GM12878 (cell line): ENCODE measurements around the gene CDC5L. TPM values are rescaled to one million over a fixed set of nuclear protein-coding genes. Genes with fewer than 3 reads are reported as not detected.

Experiments
- ATAC-seq: fragments of 200-7000 bp; cut with Tn5 transposase; 3 replicates; pipeline ENCODE4 v1.9.1; 2020; ENCODE audit warnings: mild to moderate bottlenecking, moderate library complexity
- BruUV-seq: library from RNA; stranded (reverse); fragments of 400-500 nt; replicated peaks from 2 replicates; lab custom pipeline; 2021; lab: Mats Ljungman, UMichigan
- CTCF ChIA-PET: fragments of 300-600 bp; sonication (Branson Sonifier 250); formaldehyde crosslinking; extraction: SDS; loops from one replicate; lab custom pipeline; 2021; ENCODE audit warnings: inconsistent platforms; lab: Yijun Ruan, JAX
- POLR2A ChIA-PET: fragments of 350-600 bp; formaldehyde crosslinking; extraction: SDS; loops from one replicate; lab custom pipeline; 2021; ENCODE audit warnings: inconsistent platforms; lab: Charles Lee
- RAD21 ChIA-PET: fragments of 300-600 bp; sonication (Branson Sonifier 250); formaldehyde crosslinking; loops from one replicate; lab custom pipeline; 2023; ENCODE audit warnings: antibody characterized with exemption; ENCODE audit not compliant: unreplicated experiment; lab: Charles Lee
- SMC1A ChIA-PET: fragments of 300-600 bp; sonication (Branson Sonifier 250); formaldehyde crosslinking; loops from one replicate; lab custom pipeline; 2023; ENCODE audit not compliant: unreplicated experiment, uncharacterized antibody; lab: Charles Lee
- DNase-seq: peaks from one replicate; pipeline ENCODE4 v3.0.0-alpha.2; 2011; ENCODE audit warnings: low read depth, low spot score
- FAIRE-seq: peaks from 3 replicates; lab custom pipeline; 2011; peaks lifted over from hg19 to GRCh38; lab: Jason Lieb, UNC
- H2AFZ ChIP-seq: 2 replicates; pipeline ENCODE4 v1.6.0; 2011; ENCODE audit warnings: low read depth, low read length, control low read depth; ENCODE audit not compliant: control insufficient read depth
- H3K27ac ChIP-seq: 2 replicates; pipeline ENCODE4 v1.5.1; 2011; ENCODE audit warnings: control low read depth; ENCODE audit not compliant: control insufficient read depth, insufficient read depth
- H3K27me3 ChIP-seq, 2 experiments: replicated peaks in 1 of 2; 2 replicates each; pipeline versions ENCODE4 v1.6.0 to v1.6.1; 2011; ENCODE audit warnings: low read length in 1 of 2; ENCODE audit not compliant: control insufficient read depth in 2 of 2, insufficient read depth in 2 of 2
- H3K36me3 ChIP-seq, 2 experiments: 2 replicates each; pipeline ENCODE4 v1.5.1; 2011; ENCODE audit warnings: low read length in 1 of 2; ENCODE audit not compliant: control insufficient read depth in 2 of 2, insufficient read depth in 2 of 2
- H3K4me1 ChIP-seq: 2 replicates; pipeline ENCODE4 v1.6.1; 2011; ENCODE audit warnings: mild to moderate bottlenecking, low read length, moderate library complexity, mixed read lengths; ENCODE audit not compliant: control insufficient read depth, insufficient read depth
- H3K4me2 ChIP-seq: 2 replicates; pipeline ENCODE4 v1.6.0; 2011; ENCODE audit warnings: control low read depth; ENCODE audit not compliant: control insufficient read depth, insufficient read depth
- H3K4me3 ChIP-seq: fragments of 200-600 bp; sonication (generic); 2 replicates; pipeline ENCODE4 v1.5.1; 2016
- H3K79me2 ChIP-seq: 2 replicates; pipeline ENCODE4 v1.6.0; 2011; ENCODE audit warnings: low read length; ENCODE audit not compliant: control insufficient read depth, insufficient read depth
- H3K9ac ChIP-seq: 2 replicates; pipeline ENCODE4 v1.8.0; 2011; ENCODE audit warnings: low read length, control low read depth, mixed read lengths; ENCODE audit not compliant: control insufficient read depth, insufficient read depth
- H3K9me3 ChIP-seq: replicated peaks from 3 replicates; pipeline ENCODE4 v1.5.1; 2011; ENCODE audit warnings: mild to moderate bottlenecking, low read length; ENCODE audit not compliant: control insufficient read depth, insufficient read depth
- H4K20me1 ChIP-seq: 2 replicates; pipeline ENCODE4 v1.6.0; 2011; ENCODE audit not compliant: control insufficient read depth, insufficient read depth
- ATF7 ChIP-seq: fragments of 450-650 bp; IDR thresholded peaks from 2 replicates; pipeline ENCODE4 v1.6.1; 2016; ENCODE audit warnings: low read depth, mild to moderate bottlenecking
- BHLHE40 ChIP-seq, 2 experiments: fragments of 450-650 bp in 1 of 2; IDR thresholded peaks; 2 replicates each; pipeline ENCODE4 v1.6.1; 2011 to 2017; ENCODE audit warnings: low read depth in 2 of 2, borderline replicate concordance in 1 of 2, improper control_type of control experiment in 1 of 2, low read length in 1 of 2, mild to moderate bottlenecking in 1 of 2
- CBX5 ChIP-seq: sonication (generic); IDR thresholded peaks from 2 replicates; pipeline ENCODE4 v1.6.1; 2016; ENCODE audit warnings: low read depth, moderate library complexity, mild to moderate bottlenecking, inconsistent platforms
- ETV6 ChIP-seq, 2 experiments: fragments of 450-650 bp in 1 of 2; IDR thresholded peaks in 1 of 2; conservative IDR thresholded peaks in 1 of 2; 2 replicates each; pipeline ENCODE4 v1.6.1; 2014; ENCODE audit warnings: antibody characterized with exemption in 1 of 2, borderline replicate concordance in 1 of 2, low read depth in 1 of 2, mild to moderate bottlenecking in 1 of 2, moderate library complexity in 1 of 2
- FOS ChIP-seq: IDR thresholded peaks from 3 replicates; pipeline ENCODE4 v1.6.1; 2011; ENCODE audit warnings: borderline replicate concordance; ENCODE audit not compliant: insufficient read length; ENCODE audit errors: extremely low read depth
- GABPA ChIP-seq: IDR thresholded peaks from 2 replicates; pipeline ENCODE4 v1.6.1; 2014; ENCODE audit warnings: antibody characterized with exemption, low read depth, mild to moderate bottlenecking, inconsistent platforms
- KDM1A ChIP-seq: fragments of 200-600 bp; sonication (generic); IDR thresholded peaks from 2 replicates; pipeline ENCODE4 v1.6.1; 2016; ENCODE audit warnings: borderline replicate concordance
- NKRF ChIP-seq: fragments of 450-650 bp; conservative IDR thresholded peaks from 2 replicates; pipeline ENCODE4 v1.6.1; 2017; ENCODE audit warnings: mild to moderate bottlenecking, moderate library complexity
- PAX5 ChIP-seq: IDR thresholded peaks from 2 replicates; pipeline ENCODE4 v1.6.1; 2011; ENCODE audit warnings: low read depth, low read length, borderline replicate concordance
- RELB ChIP-seq: fragments of 450-650 bp; IDR thresholded peaks from 2 replicates; pipeline ENCODE4 v1.6.1; 2017; ENCODE audit warnings: low read depth, mild to moderate bottlenecking, moderate library complexity
- SKIL ChIP-seq: fragments of 450-650 bp; IDR thresholded peaks from 2 replicates; pipeline ENCODE4 v1.6.1; 2017; ENCODE audit warnings: mild to moderate bottlenecking, low read depth, inconsistent platforms; ENCODE audit not compliant: poor library complexity, severe bottlenecking
- SMAD5 ChIP-seq: IDR thresholded peaks from 2 replicates; pipeline ENCODE4 v1.6.1; 2016; ENCODE audit warnings: antibody characterized with exemption, low read depth
- SMARCA5 ChIP-seq: fragments of 450-650 bp; IDR thresholded peaks from 2 replicates; pipeline ENCODE4 v1.6.1; 2017; ENCODE audit warnings: mild to moderate bottlenecking
- YBX1 ChIP-seq: fragments of 450-650 bp; IDR thresholded peaks from 2 replicates; pipeline ENCODE4 v1.6.1; 2016; ENCODE audit warnings: antibody characterized with exemption
- WGBS: methylation state at CpG from one replicate; pipeline ENCODE4 v1.1.6; 2016; ENCODE audit warnings: low lambda C conversion rate; ENCODE audit not compliant: insufficient replicate concordance, insufficient coverage; ENCODE audit errors: missing lambda C conversion rate; 5-methylcytosine and 5-hydroxymethylcytosine counted together
- in situ Hi-C: fragments of 300-500 bp; cut with MboI; formaldehyde crosslinking; loops from 9 replicates; pipeline ENCODE4 v1.14.3; 2018; ENCODE audit warnings: mixed read lengths
- intact Hi-C: fragments of 100-400 bp; cut with micrococcal nuclease; formaldehyde crosslinking; loops from one replicate; pipeline ENCODE4 v1.14.2; 2022; ENCODE audit not compliant: unreplicated experiment
- polyA plus RNA-seq, 11 experiments: library from polyadenylated mRNA; depleted of rRNA in 4 of 11; unstranded in 6 of 11; stranded (reverse) in 5 of 11; fragments of >200 nt; fragmentation: Nextera tagmentation in 4 of 11; fragmentation: Illumina TruSeq in 1 of 11; extraction: Ambion mirVana in 4 of 11; extraction: Trizol in 1 of 11; gene quantifications; 1 replicate in 1 of 11; 2 replicates in 10 of 11; pipeline versions ENCODE4 v1.2.1 to v1.2.3, GENCODE V29; 2011 to 2016; ENCODE audit warnings: inconsistent platforms in 2 of 11, missing spikeins in 2 of 11, low read depth in 1 of 11
- total RNA-seq, 4 experiments: library from RNA; depleted of rRNA in 3 of 4; stranded (reverse); fragments of >200 nt in 3 of 4; fragmentation: Illumina TruSeq in 1 of 4; extraction: Trizol in 1 of 4; gene quantifications; 2 replicates each; pipeline versions ENCODE4 v1.2.1 to v1.2.3, GENCODE V29; 2013 to 2021

Gene CDC5L
- total and polyA plus RNA-seq, 10 of the 15 experiments (the other 5 are each of a cell fraction or from before 2014, with no cell fraction given), result 13.2 to 29.4 (median 18.8) TPM

DNA sequence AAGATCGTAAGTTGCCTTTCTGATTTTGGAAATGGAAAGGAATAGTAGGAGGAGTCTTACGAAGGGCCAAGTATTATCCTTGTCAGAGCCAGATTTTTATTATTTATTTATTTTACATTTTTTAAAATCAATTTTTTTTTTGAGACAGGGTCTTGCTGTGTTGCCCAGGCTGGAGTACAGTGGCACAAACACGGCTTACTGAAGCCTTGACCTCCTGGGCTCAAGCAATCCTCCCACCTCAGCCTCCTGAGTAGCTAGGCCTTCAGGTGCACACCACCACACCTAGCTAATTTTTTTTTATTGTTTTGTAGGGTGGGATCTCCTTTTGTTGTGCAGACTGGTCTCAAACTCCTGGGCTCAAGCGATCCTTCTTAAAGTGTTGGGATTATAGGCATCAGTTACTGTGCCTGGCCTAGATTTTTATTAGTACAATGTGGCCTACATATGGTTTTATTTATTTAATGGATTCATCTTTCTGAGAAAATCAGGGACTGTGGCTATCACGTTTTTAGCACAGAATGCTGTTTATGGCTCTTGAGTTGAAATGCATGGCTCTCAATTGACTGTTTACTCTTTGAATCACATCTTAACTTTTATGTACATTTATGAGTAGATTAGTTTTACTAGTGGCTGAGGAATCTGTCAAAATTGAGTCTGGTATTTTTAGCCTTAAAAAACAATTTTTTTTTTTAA lies 16.7 kb downstream of the CDC5L start (continued):
- TF ChIP-seq ETV6 (conservative IDR thresholded peaks at IDR 0.05 in 1 of 2, IDR thresholded peaks at IDR 0.05 in 1 of 2; ENCODE audit: borderline replicate concordance in 1 of 2, low read depth in 1 of 2) (no peak), BHLHE40 (IDR thresholded peaks at IDR 0.05; ENCODE audit: borderline replicate concordance in 1 of 2, low read depth in 2 of 2, low read length in 1 of 2) (no peak), GABPA (no peak), NKRF (no peak), SMARCA5 (no peak)

- no peaks in the 10 kb centered on the region for H3K27me3 ChIP-seq
- H3K9me3 ChIP-seq, result peaks cover 4% of the 10 kb centered on the region; the same call in 2 of the 3 replicates
- no peaks in the 10 kb centered on the region; the same call in 1 of the 2 replicates for H3K79me2 ChIP-seq
- DNase-seq (no peak), FAIRE-seq (no peak), ATAC-seq (no peak)
- no peak overlapping the region for H3K4me2 ChIP-seq
- H3K4me1 ChIP-seq, result no peaks in the 10 kb centered on the region
- POLR2A ChIA-PET, result interaction anchor here (0.6 kb wide), 1 partner anchor 18 kb away, joined by 3 read pairs; no protein-coding TSS in a partner anchor
- intact Hi-C loops, result no loop called here
- WGBS, result 100% methylated on average over 1 of the region's 1 CpG
- SMC1A ChIA-PET, result no interaction called here
- H2AFZ ChIP-seq, result no peak overlapping the region
- BruUV-seq, result no TSS peak
- no peak overlapping the region for H3K9ac ChIP-seq
- in situ Hi-C loops, result no loop called here
- H3K27ac ChIP-seq, result no peak overlapping the region
- H3K36me3 ChIP-seq, result peaks cover 7 to 27% of the 10 kb centered on the region in 2 experiments
- RAD21 ChIA-PET, result no interaction called here
- H3K4me3 ChIP-seq, result no peak overlapping the region
- H4K20me1 ChIP-seq, result no peaks in the 10 kb centered on the region
- CTCF ChIA-PET, result no interaction called here
- TF ChIP-seq SMAD5, result no peak
- no peak for TF ChIP-seq YBX1
- TF ChIP-seq FOS, result no peak
- no peak for TF ChIP-seq SKIL
- no peak for TF ChIP-seq RELB
- no peak for TF ChIP-seq ATF7
- no peak for TF ChIP-seq KDM1A
- no peak for TF ChIP-seq CBX5
- no peak for TF ChIP-seq NKRF
- TF ChIP-seq PAX5, result no peak
Measured at GRCh38 chr6:44404715-44405099, 17.2 kb downstream of the CDC5L start.
